CD1c-positive myeloid dendritic cell (primary cell): Measurements from ENCODE around the gene ADCY7.
"Not testable (repeated sequence)": the region's sequence is repeated elsewhere in the genome, so short reads cannot be mapped to it uniquely, and the experiment has no call there.

Experiments
- DNase-seq: peaks from one replicate; pipeline ENCODE4 v3.0.0-alpha.2; 2016; ENCODE audit errors: extremely low spot score

Gene ADCY7

DNA sequence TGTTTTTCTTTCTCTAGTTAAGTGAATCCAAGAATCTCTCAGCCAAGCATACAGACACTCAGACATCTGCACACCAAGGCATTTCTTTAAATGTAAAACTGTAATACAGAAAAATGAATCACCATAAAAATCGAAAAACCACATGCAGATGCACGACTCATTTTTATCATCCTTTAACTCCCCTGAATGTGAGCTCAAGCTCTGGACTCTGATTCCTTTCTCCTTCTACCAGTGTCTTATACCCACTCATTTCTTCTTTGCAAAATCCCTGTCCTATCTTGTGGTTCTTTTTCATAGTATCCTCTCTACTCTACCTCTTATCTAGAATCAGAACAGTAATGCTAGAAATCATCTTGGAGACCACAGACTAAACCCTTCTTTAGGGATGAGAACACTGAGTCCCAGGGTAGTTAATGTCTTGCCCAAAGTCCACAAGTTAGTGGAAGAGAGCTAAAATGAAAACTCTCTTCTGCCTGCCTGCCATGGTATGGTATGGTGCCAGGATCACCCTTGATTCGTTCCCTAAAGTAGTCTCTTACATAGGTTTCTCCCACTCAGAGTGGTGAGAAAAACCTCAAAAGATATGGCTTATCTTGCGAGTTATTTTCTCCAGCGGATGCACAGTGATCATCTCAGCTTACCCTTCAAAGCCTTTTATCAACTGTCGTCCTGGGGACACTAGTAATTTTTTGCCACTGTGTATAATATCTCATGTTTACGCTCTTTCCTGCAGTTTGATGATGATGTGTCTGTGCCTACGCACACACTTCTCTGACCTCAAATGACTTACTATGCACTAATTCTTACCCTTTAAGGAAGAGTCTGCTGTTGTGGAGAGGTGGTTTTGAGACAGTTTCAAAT, 72.2 kb downstream of the ADCY7 start:
- DNase-seq, result no peak

DNA sequence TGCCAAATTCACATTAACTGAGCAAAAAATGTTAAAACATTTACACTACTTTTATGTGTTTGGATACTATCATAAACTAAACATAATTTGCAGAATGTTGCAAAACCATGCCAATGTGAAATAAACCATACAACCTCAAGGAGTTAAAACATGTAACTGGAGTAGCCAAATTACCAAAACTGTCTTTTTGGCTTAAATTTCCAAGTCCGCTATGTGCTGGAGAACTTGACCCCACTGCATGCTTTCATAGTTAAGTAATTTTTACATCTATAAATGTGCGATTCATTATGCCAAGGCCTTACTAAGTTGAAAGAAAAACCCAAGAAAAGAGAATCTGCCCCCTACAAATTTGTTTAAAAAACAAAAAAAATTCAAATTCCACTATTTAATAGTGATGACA, 74.2 kb downstream of the ADCY7 start:
- DNase-seq, result no peak

DNA sequence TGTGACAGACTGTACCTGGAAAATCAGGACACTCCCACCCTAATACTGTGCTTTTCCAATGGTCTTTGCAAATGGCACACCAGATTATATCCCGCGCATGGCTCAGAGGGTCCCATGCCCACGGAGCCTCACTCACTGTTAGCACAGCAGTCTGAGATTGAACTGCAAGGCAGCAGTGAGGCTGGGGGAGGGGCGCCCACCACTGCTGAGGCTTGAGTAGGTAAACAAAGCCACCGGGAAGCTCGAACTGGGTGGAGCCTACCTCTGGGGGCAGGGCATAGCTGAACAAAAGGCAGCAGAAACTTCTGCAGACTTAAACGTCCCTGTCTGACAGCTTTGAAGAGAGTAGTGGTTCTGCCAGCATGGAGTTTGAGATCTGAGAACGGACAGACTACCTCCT, 77.2 kb downstream of the ADCY7 start:
- not testable (repeated sequence) for DNase-seq

DNA sequence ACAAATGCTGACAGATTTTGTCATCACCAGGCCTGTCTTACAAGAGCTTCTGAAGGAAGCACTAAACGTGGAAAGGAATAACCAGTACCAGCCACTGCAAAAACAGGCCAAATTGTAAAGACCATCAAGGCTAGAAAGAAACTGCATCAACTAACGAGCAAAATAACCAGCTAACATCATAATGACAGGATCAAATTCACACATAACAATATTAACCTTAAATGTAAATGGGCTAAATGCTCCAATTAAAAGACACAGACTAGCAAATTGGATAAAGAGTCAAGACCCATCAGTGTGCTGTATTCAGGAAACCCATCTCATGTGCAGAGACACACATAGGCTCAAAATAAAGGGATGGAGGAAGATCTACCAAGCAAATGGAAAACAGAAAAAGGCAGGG, 78.9 kb downstream of the ADCY7 start:
- not testable (repeated sequence) for DNase-seq

DNA sequence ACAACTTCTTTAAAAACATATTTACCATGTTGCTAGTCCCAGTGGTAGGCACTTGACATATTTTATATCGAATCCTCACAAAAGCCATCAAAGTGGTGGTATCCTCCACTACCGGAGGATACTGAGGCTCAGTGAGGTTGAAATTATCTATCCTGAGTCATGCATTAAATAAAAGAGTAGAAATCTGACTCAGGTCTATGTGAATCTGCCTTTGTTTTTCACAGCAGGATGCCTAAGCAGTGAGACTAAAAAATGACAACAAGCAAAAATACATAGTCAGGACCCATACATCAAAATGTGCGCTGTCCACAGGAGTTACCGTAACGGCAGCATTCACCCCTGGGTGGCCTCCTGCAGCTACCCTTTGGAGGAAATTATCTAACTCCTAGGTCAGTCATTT, 84.8 kb downstream of the ADCY7 start:
- DNase-seq, result no peak

DNA sequence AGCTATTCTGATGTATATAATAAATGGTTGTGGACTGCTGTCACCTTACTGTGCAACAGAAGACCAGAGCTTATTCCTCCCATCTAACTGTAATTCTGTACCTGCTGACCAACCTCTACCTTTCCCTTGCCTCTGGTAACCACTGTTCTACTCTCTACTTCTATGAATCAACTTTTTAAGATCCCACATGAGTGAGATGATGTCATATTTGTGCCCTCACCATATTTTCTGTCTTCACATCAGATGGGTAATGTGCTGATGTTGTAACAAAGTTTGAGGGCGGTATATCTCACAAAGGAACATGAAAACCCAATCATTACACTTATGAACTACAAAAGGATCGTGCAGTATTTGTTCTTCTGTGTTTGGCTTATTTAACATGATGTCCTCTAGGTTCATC, 85.6 kb downstream of the ADCY7 start:
- DNase-seq, result no peak

DNA sequence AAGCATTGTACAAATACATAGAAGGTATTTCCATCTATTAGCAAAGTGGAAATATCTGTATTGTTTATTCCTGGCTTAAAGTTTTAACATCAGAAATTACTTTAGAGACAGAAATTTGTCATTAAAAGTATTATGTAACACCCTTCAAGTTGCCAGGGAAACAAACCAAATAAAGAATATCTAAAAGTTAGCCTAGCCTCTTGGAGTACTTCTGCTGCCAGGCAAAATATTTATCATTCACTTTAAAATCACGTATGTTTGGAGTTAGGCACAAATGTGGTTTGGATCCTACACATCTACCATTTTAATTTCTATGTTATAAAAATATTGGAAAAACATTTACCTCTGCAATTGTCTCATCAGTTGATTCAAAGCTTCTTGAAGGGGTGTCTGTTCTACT, 87.7 kb downstream of the ADCY7 start:
- no peak for DNase-seq

DNA sequence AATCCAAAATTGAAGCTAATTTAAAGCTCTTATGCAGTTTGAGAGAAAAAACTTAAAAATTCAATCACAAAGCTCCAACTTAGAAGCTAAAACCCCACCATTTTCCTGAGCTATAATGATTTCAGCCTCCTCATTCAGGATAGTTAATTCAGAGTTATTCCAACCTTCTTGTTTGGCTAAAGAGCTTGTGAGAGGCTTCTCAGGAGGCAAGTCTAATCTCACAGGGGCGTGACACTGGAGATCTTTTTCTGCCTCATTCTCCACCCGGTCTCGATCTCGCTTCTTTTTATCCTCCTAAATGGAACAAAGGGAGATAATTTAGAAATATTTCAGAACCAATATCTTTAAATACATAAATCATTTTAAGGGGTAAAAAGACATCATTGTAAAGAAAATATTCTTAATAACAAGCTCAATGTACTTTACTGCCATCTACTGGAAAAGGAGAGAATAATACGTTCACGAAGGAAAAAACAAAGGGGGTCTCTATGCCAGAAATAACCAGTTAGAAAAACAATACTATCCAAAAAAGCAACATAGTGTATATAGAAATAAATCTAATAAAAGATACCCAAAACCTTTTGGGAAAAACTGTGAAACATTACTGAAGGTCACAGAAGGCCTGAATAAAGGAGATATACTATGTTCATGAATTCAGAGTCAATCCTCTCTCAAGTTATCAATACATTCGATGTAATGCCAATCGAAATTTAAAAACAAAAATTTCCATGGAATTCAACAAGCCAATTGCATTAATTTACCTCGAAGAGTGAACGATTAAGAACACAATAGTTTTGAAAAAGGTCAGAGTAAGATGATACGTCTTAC, 88.5 kb downstream of the ADCY7 start:
- DNase-seq, result peak; percentile 52

DNA sequence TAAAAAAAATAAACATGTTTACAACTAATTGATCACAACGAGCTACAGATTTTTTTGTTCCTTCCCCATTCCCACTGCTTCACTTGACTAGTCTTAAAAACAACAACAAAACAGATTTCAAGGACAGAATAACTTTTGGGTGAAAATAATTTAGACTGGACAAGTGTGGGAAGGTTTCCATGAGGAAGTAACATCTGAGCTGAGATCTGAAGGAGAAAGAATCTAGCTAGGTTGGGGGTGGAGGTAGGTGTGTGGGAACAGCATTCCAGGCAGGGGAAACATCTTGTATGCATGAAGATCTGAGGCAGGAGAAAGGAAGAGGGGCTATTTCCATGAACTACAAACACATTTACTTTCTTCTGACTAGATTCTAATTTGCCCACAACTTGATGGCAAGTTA, 93.3 kb downstream of the ADCY7 start:
- no peak for DNase-seq

DNA sequence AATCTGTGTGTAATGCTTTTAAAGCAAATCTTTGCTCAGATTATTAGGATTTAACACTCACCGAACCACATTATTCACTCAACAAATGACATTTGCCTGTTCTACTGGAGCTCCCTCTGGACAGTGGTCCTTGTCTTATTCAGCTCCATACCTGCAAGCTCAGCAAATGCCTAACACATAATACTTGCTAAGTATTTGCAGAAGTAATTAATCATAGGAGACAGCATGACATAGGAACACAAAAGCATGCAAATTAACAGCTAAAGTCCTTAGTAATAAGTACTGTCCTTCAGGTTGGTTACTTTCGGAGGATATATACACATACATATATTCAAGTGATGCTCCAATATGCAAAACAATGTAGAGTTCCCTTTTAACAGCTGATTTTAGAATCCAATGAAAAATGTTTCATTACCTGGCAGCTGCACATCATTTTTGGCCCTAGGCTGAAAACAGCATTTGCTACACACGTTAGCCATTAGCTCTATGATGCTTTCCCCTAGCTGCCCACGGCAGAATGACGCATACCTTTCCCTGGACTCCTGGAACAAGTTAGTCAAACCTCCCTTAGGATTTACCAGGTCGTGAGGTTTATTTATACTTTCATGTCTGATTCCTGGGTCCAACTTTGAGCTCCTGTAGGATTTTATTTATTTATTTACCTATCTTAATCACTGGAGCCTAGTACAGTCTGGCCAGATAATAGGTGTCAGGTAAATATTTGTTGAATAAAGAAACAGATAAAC, 93.9 kb downstream of the ADCY7 start:
- DNase-seq, result no peak

DNA sequence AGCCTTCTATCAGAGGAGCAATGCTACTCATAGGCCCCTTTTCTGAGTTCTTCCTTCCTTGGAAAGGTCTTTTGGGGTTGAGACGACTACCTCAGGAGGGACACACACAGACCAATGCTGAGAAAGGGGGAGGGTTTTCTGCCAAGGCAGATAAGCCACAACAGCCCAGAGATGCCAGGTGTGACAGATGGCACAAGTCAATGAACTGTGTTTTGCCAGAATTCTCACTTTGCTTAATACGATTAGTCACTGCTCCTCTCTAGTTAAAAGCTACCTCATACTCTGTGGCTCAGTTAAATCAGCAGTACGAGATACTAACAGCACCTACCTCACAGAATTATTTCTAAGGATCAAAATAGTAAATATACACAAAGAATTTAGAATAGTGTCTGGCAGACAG, 94.4 kb downstream of the ADCY7 start:
- no peak for DNase-seq

DNA sequence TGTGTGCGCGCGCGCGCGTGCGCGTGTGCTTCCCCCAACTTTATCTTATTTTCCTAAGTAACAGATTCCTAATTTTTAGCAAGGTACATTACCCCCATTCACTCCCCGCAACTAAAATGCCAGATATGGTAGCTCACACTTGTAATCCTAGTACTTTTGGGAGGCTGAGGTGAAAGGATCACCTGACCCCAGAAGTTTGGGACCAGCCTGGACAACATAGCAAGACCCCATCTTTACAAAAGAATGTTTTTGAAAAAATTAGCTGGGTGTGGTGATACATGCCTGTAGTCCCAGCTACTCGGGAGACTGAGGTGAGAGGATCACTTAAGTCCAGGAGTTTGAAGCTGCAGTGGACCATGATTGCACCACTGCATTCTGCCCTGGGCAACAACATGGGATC, 97.3 kb downstream of the ADCY7 start:
- DNase-seq, result no peak

DNA sequence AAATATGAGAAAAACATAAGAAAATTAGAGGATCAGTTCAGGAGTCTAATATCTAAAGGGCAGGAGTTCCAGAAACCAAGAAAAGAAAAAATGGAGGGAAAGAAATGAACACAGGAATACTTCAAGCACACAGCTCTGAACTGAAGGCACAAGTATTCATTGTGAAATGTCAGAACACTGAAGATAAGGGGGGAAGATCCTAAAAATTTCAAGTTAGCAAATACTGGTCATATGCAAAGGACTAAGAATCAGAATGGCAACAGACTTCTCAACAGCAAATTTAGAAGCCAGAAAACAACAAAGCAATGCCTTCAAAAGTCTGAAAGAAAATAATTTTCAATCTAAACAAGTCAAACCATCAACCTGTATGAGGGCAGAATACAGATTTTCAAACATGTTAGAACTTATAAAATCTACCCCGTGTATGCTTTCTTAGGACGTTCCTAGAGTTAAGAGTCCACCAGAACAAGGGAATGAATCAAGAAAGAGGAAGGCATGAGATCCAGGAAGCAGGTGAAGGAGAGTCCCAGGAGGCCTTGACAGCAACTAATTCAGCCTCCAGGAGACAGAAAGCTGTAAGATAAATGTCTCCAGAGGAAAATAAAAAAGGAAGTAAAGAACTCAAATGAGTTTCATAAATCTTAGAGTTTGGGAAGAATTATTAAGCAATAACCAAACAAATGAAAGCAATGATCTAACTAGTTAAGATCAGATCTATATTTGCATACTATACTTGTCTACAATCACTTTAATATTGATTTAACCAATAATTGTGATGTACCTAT, 99.6 kb downstream of the ADCY7 start:
- peak; percentile 46 for DNase-seq
